SK-N-SH treated with all-trans-retinoic acid at 6 μM for 48 hours (cell line): ENCODE data around the gene NSUN5.

Experiments
- CREB5 ChIP-seq: fragments of 250-450 bp; sonication (Bioruptor Pico); IDR thresholded peaks from 2 replicates; pipeline ENCODE4 v1.5.1; 2020; ENCODE audit warnings: low read depth, mild to moderate bottlenecking, moderate library complexity
- CSRNP3 ChIP-seq: fragments of 250-450 bp; sonication (Bioruptor Pico); IDR thresholded peaks from 2 replicates; pipeline ENCODE4 v1.5.1; 2021; ENCODE audit warnings: mild to moderate bottlenecking, moderate library complexity
- TCF4 ChIP-seq: fragments of 250-450 bp; sonication (Bioruptor Pico); IDR thresholded peaks from 2 replicates; pipeline ENCODE4 v1.8.0; 2021; ENCODE audit warnings: mild to moderate bottlenecking, moderate library complexity, borderline replicate concordance
- ZFP3 ChIP-seq: fragments of 250-450 bp; sonication (Bioruptor Pico); IDR thresholded peaks from 2 replicates; pipeline ENCODE4 v1.5.0; 2020; ENCODE audit warnings: mild to moderate bottlenecking, moderate library complexity
- ZFP30 ChIP-seq: fragments of 450-650 bp; formaldehyde crosslinking; IDR thresholded peaks from 2 replicates; pipeline ENCODE4 v1.5.0; 2022; ENCODE audit warnings: mild to moderate bottlenecking, moderate library complexity
- ZNF8 ChIP-seq: fragments of 450-650 bp; formaldehyde crosslinking; IDR thresholded peaks from 2 replicates; pipeline ENCODE4 v1.5.0; 2020; ENCODE audit warnings: mild to moderate bottlenecking, moderate library complexity
- TF ChIP-seq, protein P1 (sequence below): fragments of 250-450 bp; sonication (Bioruptor Pico); IDR thresholded peaks from 2 replicates; pipeline ENCODE4 v1.8.0; 2021; ENCODE audit warnings: low read depth, mild to moderate bottlenecking, moderate library complexity, borderline replicate concordance
- TF ChIP-seq, protein P2 (sequence below): fragments of 250-450 bp; sonication (Bioruptor Pico); IDR thresholded peaks from 2 replicates; pipeline ENCODE4 v1.8.0; 2020; ENCODE audit warnings: mild to moderate bottlenecking, moderate library complexity, borderline replicate concordance

DNA sequence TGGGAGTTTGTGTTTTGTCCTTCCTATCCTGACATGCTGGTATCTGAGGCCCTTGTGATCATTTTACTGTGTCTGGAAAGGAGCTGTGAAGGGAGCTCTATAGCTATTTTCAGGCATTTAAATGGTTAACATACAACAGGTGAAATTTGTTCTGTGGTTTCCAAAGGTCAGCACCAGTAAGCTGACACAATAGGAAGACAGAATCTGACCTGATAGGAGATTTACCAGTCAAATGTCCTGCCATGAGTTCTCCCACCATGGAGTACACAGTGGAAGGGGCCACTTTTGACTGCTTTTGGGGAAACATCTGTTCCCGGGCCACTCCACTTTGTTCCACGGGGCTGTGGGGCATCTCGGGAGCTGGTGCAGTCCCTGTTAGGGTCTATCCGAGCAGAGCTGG lies 36.9 kb upstream of the NSUN5 start:
- TF ChIP-seq CREB5 (CRISPR knock-in tag) (no peak), ZFP3 (CRISPR knock-in tag) (no peak), CSRNP3 (no peak), TCF4 (no peak), ZFP30 (CRISPR knock-in tag) (no peak), ZNF8 (no peak)
- TF ChIP-seq, protein P1, sequence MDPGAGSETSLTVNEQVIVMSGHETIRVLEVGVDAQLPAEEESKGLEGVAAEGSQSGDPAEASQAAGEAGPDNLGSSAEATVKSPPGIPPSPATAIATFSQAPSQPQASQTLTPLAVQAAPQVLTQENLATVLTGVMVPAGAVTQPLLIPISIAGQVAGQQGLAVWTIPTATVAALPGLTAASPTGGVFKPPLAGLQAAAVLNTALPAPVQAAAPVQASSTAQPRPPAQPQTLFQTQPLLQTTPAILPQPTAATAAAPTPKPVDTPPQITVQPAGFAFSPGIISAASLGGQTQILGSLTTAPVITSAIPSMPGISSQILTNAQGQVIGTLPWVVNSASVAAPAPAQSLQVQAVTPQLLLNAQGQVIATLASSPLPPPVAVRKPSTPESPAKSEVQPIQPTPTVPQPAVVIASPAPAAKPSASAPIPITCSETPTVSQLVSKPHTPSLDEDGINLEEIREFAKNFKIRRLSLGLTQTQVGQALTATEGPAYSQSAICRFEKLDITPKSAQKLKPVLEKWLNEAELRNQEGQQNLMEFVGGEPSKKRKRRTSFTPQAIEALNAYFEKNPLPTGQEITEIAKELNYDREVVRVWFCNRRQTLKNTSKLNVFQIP (CRISPR knock-in tag) = no peak
- TF ChIP-seq, protein P2, sequence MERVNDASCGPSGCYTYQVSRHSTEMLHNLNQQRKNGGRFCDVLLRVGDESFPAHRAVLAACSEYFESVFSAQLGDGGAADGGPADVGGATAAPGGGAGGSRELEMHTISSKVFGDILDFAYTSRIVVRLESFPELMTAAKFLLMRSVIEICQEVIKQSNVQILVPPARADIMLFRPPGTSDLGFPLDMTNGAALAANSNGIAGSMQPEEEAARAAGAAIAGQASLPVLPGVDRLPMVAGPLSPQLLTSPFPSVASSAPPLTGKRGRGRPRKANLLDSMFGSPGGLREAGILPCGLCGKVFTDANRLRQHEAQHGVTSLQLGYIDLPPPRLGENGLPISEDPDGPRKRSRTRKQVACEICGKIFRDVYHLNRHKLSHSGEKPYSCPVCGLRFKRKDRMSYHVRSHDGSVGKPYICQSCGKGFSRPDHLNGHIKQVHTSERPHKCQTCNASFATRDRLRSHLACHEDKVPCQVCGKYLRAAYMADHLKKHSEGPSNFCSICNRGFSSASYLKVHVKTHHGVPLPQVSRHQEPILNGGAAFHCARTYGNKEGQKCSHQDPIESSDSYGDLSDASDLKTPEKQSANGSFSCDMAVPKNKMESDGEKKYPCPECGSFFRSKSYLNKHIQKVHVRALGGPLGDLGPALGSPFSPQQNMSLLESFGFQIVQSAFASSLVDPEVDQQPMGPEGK (CRISPR knock-in tag) = no peak
